ENCODE results near the gene FOXE1. TPM values are rescaled to one million over a fixed set of nuclear protein-coding genes. Genes with fewer than 3 reads are reported as not detected.

Gene FOXE1
- total RNA-seq, 1 experiment from 2014 or later: not detected

DNA sequence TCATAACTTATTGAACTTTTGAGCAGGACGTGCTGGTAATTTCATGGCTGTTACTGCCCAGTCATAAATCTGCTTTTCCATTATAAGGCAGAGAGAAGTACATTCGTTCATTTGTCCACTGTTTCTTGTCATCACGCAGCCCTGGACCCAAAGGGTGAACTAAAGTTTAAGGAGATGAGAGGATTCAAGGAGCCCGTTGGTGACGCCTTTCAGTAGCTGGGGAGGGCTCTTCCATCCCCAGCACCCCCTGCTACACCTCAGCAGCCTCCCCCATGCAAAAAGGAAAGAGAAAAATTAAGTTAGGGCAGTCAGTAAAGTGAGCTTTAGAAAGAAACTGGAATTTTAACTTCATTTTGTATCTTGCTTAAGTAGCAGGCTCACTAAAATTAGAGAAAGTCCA, 2.9 kb downstream of the FOXE1 start:
- H4K8ac ChIP-seq (replicated peaks; ENCODE audit: insufficient read length, low read depth, low read length): no peak overlapping the region
- no peak overlapping the region for H3K23ac ChIP-seq (ENCODE audit: insufficient read length, low read depth, low read length)
- H4K91ac ChIP-seq (ENCODE audit: insufficient read length, low read depth, low read length): no peak overlapping the region
- no peaks in the 10 kb centered on the region for H3K79me1 ChIP-seq (ENCODE audit: insufficient read depth, low read depth, low read length, poor library complexity, severe bottlenecking)
- H3K79me2 ChIP-seq (ENCODE audit: insufficient read depth, low read length): no peaks in the 10 kb centered on the region
- Mint-ChIP-seq H3K4me1 (peaks cover 18 to 30% of the 10 kb centered on the region in 2 experiments), H3K9me3 (0 out of 5 replicates have a peak, but pooled peaks cover 3% of the 10 kb centered on the region in 2 experiments), H3K36me3 (ENCODE audit: insufficient read depth in 1 of 3, low read depth in 3 of 3) (peaks cover 0 to 1% (median 0%) of the 10 kb centered on the region in 3 experiments; a peak in 3 of 7 replicates), H3K27ac (no peak overlapping the region), H3K27me3 (ENCODE audit: low read depth) (peaks cover 93% of the 10 kb centered on the region), H3K4me3 (peak overlapping the region in 1 of 2 experiments; percentile 57; a peak in 1 of 5 replicates)
- no peaks in the 10 kb centered on the region for H3K9me3 ChIP-seq (ENCODE audit: control insufficient read depth, low read depth, low read length)
- no peak overlapping the region for H3K27ac ChIP-seq (ENCODE audit: insufficient read length, low read depth, low read length)
- H2BK120ac ChIP-seq (ENCODE audit: low read depth, low read length, poor library complexity, severe bottlenecking): no peak overlapping the region
- H4K20me1 ChIP-seq (ENCODE audit: control insufficient read depth, insufficient read depth, insufficient read length): no peaks in the 10 kb centered on the region
- H2BK5ac ChIP-seq (ENCODE audit: insufficient read length, low read length): no peak overlapping the region
- H2BK20ac ChIP-seq (ENCODE audit: low read depth, low read length, poor library complexity, severe bottlenecking): no peak overlapping the region
- no peak overlapping the region for H3K4me2 ChIP-seq (ENCODE audit: insufficient read depth, insufficient read length, low read length)
- H2BK12ac ChIP-seq (ENCODE audit: insufficient read length, low read depth, low read length): no peak overlapping the region
- H2AFZ ChIP-seq (ENCODE audit: low read length): no peak overlapping the region
- H3K14ac ChIP-seq (ENCODE audit: insufficient read depth, low read length): no peak overlapping the region
- H2BK15ac ChIP-seq (ENCODE audit: low read depth, low read length): no peak overlapping the region; the same call in 1 of the 2 replicates
- no peaks in the 10 kb centered on the region; the same call in 1 of the 2 replicates for H3K4me1 ChIP-seq (ENCODE audit: insufficient read depth, low read length)
- H3K23me2 ChIP-seq (ENCODE audit: insufficient read length, low read depth, low read length, poor library complexity, severe bottlenecking): peaks cover 10% of the 10 kb centered on the region
- no peak overlapping the region for H3K4ac ChIP-seq (ENCODE audit: low read depth, low read length)
- H3K27me3 ChIP-seq (ENCODE audit: insufficient read depth, low read length): peaks cover 93% of the 10 kb centered on the region
- no peak for DNase-seq
- TF ChIP-seq, protein P1, sequence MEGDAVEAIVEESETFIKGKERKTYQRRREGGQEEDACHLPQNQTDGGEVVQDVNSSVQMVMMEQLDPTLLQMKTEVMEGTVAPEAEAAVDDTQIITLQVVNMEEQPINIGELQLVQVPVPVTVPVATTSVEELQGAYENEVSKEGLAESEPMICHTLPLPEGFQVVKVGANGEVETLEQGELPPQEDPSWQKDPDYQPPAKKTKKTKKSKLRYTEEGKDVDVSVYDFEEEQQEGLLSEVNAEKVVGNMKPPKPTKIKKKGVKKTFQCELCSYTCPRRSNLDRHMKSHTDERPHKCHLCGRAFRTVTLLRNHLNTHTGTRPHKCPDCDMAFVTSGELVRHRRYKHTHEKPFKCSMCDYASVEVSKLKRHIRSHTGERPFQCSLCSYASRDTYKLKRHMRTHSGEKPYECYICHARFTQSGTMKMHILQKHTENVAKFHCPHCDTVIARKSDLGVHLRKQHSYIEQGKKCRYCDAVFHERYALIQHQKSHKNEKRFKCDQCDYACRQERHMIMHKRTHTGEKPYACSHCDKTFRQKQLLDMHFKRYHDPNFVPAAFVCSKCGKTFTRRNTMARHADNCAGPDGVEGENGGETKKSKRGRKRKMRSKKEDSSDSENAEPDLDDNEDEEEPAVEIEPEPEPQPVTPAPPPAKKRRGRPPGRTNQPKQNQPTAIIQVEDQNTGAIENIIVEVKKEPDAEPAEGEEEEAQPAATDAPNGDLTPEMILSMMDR (conservative IDR thresholded peaks at IDR 0.05): no peak
- no peak overlapping the region for H3T11ph ChIP-seq (ENCODE audit: low read length)
- H4K5ac ChIP-seq (ENCODE audit: insufficient read length, low read depth, low read length): no peak overlapping the region
- no peak overlapping the region for H3K18ac ChIP-seq (ENCODE audit: insufficient read length, low read depth, low read length)
- H3K56ac ChIP-seq (ENCODE audit: insufficient read length, low read depth, low read length): no peak overlapping the region
- no peak overlapping the region for H3K9ac ChIP-seq (ENCODE audit: extremely low read depth, insufficient read length, low read length)
- no CpG with 5 or more reads among the region's 5 CpGs for WGBS (ENCODE audit: extremely low coverage, insufficient read length, low lambda C conversion rate)
- no peak overlapping the region for H2AK5ac ChIP-seq (ENCODE audit: insufficient read length, low read length)
